Stimulated activated CD4-positive, alpha-beta T cell treated with anti-CD3 and anti-CD28 coated beads, TNF-alpha, amount 100 ng/mL, for 1 hour (primary cell): ENCODE data around the gene LGALS9B.
"Not testable (repeated sequence)": the region's sequence is repeated elsewhere in the genome, so short reads cannot be mapped to it uniquely, and the experiment has no call there.

Experiments
- DNase-seq, 3 donors: peaks; one replicate each; pipeline ENCODE4 v3.0.0-alpha.2; 2020; ENCODE audit warnings: low read depth in 3 of 3, low spot score in 1 of 3

The LGALS9B gene

DNA sequence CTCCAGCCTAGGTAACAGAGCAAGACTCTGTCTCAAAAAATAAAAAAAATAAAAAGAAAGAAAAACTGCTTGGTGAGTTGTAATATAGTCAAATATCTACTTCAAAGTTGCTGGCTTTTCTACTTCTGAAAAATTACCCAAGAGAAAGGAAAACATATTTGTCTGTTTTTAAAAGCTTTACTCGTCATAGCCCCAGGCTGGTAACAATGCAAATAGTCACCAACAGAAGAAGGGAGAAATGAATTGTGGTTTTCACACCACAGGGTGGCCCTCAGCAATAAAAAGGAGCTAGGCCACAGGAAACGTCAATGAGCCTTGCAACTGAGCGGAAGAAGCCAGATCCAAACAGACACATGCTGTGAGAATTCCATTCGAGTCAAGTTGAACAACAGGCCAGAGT lies 1.8 kb upstream of the LGALS9B start:
- not testable (repeated sequence) for DNase-seq

DNA sequence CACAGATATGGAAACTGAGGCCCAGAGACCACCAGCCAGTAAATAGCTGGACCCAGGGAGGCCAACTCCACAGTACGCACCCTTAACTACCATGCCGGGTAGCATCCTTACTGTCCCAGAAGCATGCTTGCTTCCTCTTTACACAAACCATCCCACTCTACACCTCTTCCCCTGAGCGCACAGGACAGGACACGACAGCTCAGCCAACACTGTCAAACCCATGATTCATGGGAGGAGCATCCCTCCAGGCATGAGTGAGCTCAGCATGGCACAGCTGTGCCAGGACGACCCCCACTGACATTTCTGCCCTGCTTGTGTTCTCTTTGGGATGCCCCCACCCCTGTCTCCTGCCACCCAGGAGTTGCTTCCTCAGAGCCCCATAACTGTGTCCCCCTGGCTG lies 340 bp downstream of the LGALS9B start:
- DNase-seq, result not testable (repeated sequence)

DNA sequence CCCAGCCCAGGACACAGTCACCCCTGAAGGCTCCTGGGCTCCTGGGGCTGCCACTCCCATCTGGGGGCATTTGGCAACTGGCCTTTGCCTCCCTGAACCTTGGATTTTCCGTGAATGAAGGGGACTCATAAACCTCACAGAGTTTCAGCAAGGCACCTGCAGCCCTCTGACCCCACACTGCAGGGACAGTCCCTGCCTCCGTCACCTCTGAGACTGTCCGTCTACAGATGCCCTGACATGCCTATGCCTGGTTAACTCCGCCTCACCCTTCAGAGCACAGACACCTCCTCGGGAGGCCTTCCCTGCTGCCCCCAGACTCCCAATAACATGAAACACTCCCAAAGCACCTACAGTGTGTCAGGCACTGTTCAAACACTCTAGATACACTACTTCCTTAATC lies 786 bp downstream of the LGALS9B start:
- not testable (repeated sequence) for DNase-seq

- not testable (repeated sequence) for DNase-seq
These were observed 1.8 kb downstream of the LGALS9B start for GRCh38 chr17:20465535-20465934.

DNA sequence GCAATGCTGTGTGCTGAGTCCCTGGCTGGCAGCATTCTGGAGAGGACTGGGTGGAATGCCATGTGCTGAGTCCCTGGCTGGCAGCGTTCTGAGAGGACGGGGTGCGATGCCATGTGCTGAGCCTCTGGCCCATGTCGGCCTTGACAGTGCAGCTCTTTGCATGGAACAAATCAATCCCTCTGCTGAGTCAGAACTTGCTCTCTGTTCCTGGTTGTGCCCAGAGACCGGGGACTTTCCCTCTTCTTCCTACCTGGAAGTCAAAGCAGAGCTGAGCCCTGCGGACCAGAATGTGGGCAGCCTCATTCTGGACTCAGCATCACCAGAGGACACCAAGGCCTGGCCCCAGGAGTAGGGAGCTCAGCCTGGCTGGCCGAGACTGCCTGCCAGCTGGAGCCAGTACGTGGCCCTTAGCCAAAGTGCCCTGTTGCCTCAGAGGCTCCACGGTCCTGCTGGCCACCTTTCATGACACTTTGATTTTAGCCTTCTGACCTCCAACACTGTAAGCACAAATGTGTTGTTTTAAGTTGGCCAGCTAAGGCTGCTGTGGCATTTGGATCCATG lies 2.4 kb downstream of the LGALS9B start:
- DNase-seq, result not testable (repeated sequence)

- DNase-seq, result not testable (repeated sequence)
These were observed 5.2 kb downstream of the LGALS9B start for GRCh38 chr17:20462158-20462557.

DNA sequence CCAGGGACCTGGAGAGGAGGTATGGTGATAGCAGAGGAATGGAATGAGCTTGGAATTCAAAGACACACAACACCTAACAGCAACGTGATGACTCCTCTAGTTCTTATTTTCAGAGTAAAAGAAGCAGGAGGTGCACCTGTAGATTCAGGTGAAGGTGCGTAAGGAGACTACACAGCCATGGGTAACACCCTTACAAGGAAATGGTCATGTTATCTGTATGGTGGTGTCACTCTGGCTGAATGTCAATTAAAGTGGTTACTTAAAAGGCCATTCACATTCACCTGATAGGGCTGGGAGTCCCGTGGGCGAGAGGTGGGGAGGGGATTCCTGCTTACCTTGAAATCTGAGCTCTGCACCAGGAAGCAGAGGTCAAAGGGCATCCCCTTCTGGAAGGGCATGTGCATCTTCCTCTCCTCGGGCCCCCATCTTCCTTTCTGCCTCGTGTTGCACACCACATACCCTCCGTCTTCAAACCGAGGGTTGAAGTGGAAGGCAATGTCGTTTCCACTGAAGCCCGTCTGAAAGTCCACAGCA lies 9.4 kb downstream of the LGALS9B start:
- not testable (repeated sequence) for DNase-seq

DNA sequence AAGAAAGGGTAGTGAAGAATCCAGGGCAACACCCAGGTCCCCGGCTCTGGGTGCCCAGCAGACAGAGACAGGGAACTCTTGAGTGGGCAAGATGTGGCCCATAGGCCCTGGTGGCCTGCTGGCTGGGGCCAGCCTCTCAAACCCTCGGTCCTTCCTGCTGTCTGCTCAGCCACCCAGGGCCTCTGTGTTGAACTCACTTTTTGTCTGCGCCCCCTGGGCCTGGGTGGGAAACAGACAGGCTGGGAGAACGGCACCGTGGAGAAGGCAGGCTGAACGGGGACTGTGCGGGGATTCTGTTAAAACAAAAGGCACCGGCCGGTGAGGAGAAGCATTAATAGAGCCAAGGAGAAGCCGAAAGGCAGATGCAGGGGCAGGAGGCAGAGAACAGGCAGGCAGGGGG lies 12.2 kb downstream of the LGALS9B start:
- DNase-seq, result not testable (repeated sequence)

GRCh38 chr17:20453820-20454434 lies 13.4 kb downstream of the LGALS9B start:
- DNase-seq, result not testable (repeated sequence)

GRCh38 chr17:20450852-20451251 lies 16.5 kb downstream of the LGALS9B start:
- DNase-seq, result not testable (repeated sequence)

DNA sequence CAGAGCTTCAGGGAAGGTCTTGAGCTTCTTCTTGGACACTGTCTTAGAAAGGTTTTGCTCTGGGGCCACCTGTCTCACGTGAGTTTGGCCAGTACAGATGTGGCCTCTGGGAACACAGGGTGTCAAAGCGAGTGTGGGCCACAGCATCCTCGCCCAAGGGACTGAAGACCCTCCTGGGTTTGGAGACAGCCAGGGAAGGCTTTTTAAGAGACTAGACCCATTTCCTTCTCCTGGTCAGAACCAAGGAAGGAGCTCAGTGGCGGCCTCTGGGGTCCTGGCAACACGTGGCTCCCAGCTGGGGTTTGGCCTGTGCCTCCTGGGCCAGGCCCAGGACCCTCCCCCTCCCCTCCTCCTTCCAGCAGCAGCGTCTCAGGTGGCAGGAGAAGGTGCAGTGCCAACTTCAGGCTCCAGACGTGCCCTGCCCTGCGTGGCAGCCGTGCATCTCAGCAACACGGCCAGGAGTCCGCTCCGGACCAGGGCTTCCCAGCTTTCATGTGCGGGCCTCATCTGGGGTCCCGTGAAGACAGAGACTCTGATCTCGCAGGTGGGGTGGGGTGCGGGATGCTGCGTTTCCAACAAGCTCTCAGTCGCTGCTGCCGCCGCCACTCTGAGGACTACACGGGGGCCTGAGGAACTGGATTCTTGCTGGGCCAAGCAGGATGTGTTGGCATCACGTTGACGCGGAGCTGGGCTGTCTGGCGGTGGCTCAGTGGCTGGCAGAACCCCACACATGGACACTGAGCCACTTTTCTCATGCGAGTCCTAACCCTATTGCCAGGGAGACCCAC lies 19.6 kb downstream of the LGALS9B start:
- not testable (repeated sequence) for DNase-seq

DNA sequence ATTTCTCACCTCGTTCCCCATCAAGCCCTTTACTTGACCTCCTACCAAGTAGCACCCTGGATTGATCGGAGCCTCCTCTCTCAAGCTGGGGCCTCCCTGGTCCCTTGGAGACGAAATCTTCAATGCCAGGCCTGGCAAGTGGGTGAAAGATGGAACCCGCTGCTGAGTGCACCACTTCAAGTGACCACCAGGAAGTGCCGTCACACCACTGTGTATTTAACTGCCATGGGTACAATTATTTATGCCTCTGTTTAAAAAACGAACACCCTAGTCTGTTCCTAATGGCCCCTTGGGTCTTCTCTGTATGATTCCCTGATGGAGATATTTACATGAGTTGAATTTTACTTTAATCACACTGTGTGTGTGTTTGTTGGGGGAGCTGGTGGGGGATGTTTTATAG lies 20.4 kb downstream of the LGALS9B start:
- not testable (repeated sequence) for DNase-seq

DNA sequence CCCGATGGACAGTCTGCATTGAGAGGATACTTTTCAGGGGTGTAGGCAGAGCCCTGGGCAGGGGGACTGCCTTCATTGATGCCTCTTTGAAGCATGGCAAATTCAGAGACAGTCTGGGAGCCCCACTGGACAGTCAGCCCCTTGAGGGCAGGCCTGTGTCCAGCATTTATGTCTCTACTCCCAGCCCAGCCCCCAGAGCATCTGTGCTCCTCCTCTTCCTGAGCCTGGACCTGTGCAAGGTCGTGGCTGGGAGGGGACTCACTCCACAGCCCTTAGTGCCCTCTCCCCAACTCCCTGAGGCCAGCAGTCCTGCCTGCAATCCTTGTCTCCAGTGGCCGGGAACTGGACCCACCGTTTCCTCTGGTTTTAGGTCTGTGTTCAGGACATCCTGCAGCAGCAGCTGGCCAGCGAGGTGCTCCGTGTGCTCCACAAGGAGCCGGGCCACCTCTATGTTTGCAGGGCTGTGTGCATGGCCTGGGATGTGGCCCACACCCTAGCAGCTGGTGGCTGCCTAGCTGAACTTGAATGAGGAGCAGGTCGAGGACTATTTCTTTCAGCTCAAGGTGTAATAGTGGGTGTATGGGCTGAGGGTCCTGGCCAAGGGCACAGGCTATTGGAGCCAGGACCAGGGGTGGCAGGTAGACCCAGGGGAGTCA lies 22.6 kb downstream of the LGALS9B start:
- DNase-seq, result not testable (repeated sequence)

GRCh38 chr17:20444173-20444572 lies 23.2 kb downstream of the LGALS9B start:
- DNase-seq, result not testable (repeated sequence)

DNA sequence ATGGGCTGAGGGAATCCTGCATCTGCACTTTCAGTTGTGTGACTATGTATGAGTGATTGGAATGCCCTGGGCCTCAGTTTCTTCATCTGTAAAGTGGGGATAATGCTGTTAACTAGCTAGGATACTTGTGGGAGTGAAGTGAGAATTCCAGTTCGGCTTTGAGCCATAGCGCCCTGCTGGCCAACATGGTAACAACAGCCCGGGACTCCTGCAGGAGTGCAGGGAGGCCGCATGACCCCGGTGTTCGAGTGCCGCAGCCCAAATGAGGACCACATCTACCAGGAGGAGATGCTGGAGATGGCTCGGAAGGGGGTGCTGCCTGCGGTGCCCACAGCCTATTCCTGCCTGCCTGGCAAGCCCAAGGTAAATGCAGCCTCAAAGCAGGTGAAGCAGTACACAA lies 23.7 kb downstream of the LGALS9B start:
- not testable (repeated sequence) for DNase-seq

DNA sequence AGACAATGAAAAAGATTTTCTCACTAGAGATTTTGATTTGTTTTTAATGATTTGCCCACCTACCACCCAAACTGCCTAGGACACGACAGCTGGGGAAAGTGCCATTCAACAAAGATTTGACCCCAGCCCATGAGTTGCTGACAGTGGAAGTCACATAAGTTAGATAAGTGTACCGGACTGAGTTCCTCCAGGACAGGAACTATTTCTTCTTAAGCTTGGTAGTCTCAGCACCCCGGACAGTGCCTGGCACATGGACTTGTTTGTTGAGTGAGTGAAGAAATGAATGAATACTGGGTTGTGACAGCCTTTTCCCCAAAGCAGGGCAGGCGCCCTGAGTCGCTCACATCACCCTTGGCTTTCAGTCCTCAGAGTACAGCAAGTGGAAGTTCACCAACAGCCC lies 26.7 kb downstream of the LGALS9B start:
- DNase-seq, result not testable (repeated sequence)

- not testable (repeated sequence) for DNase-seq
These were observed 32.2 kb downstream of the LGALS9B start for GRCh38 chr17:20435166-20435565.

- DNase-seq, result not testable (repeated sequence)
These were observed 34.0 kb downstream of the LGALS9B start for GRCh38 chr17:20433382-20433781.

GRCh38 chr17:20427264-20427663 lies 40.1 kb downstream of the LGALS9B start:
- not testable (repeated sequence) for DNase-seq

GRCh38 chr17:20422826-20423225 lies 44.5 kb downstream of the LGALS9B start:
- DNase-seq, result not testable (repeated sequence)

DNA sequence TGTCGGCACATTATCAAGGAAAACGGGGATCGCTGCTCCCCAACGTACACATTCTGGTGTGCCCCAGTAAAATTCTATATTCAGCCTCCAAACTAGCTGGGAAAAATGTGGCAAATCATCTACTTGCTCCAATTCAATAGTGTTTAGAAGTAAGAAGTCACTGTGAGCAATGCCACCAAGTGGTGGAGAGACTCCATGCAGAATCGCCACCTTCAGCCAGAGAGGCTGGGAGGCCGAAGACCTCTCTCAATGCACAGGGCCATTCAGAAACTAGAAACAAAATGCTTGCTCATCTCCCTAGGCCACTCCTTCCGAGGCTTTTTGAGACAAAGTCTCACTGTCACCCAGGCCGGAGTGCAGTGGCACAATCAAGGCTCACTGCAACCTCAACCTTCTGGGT lies 48.5 kb downstream of the LGALS9B start:
- DNase-seq, result not testable (repeated sequence)
